HCT116 (cell line): Measurements from ENCODE around the gene AUP1. TPM values are rescaled to one million over a fixed set of nuclear protein-coding genes. Genes with fewer than 3 reads are reported as not detected.

Experiments used
- ATAC-seq: fragments of 200-7000 bp; cut with Tn5 transposase; 2 replicates; pipeline ENCODE4 v1.9.1; 2020; ENCODE audit warnings: mild to moderate bottlenecking, moderate library complexity
- BruUV-seq: library from RNA; stranded (reverse); fragments of 400-500 nt; replicated peaks from 2 replicates; lab custom pipeline; 2021; lab: Mats Ljungman, UMichigan
- CTCF ChIA-PET: fragments of 300-600 bp; sonication (Branson Sonifier 250); formaldehyde crosslinking; loops from one replicate; lab custom pipeline; 2021; ENCODE audit warnings: antibody characterized with exemption; lab: Charles Lee
- POLR2A ChIA-PET: fragments of 300-600, 350-600 bp; sonication (Branson Sonifier 250); formaldehyde crosslinking; loops from one replicate; lab custom pipeline; 2021; ENCODE audit warnings: antibody characterized with exemption; lab: Charles Lee
- RAD21 ChIA-PET, 2 experiments: fragments of 300-600 bp; sonication (Branson Sonifier 250); formaldehyde crosslinking; loops; one replicate each; lab custom pipeline; 2023; ENCODE audit warnings: low total read pairs in 2 of 2; ENCODE audit not compliant: uncharacterized antibody in 2 of 2, unreplicated experiment in 2 of 2, low non-redundant PET in 1 of 2; lab: Charles Lee
- DNase-seq: peaks from one replicate; pipeline ENCODE4 v3.0.0-alpha.2; 2010; ENCODE audit warnings: low read depth, low spot score
- H2AFZ ChIP-seq: fragments of 200-600 bp; shearing (Covaris generic), sonication (generic); 2 replicates; pipeline ENCODE4 v1.6.1; 2017; ENCODE audit warnings: low read depth, mixed run types, mixed read lengths, antibody characterized with exemption, low read length; ENCODE audit not compliant: poor library complexity, severe bottlenecking
- H3K27ac ChIP-seq: 2 replicates; pipeline ENCODE4 v1.5.1; 2012; ENCODE audit warnings: low read depth, low read length
- H3K27me3 ChIP-seq: fragments of 200-600 bp; sonication (generic); 2 replicates; pipeline ENCODE4 v1.6.1; 2016; ENCODE audit warnings: mixed run types, low read length, mixed read lengths; ENCODE audit not compliant: insufficient read depth
- H3K36me3 ChIP-seq, 2 experiments: fragments of 200-500 bp in 1 of 2; fragments of 200-600 bp in 1 of 2; sonication (Bioruptor generic) in 1 of 2; sonication (generic) in 1 of 2; 2 replicates each; pipeline versions ENCODE4 v1.5.1 to v1.6.1; 2014 to 2016; ENCODE audit warnings: low read length in 2 of 2, inconsistent platforms in 1 of 2, mixed read lengths in 1 of 2, mixed run types in 1 of 2; ENCODE audit not compliant: insufficient read depth in 2 of 2, control insufficient read depth in 1 of 2
- H3K4me1 ChIP-seq, 2 experiments: fragments of 200-600 bp in 1 of 2; sonication (generic) in 1 of 2; 2 replicates each; pipeline versions ENCODE4 v1.5.1 to v1.6.1; 2012 to 2017; ENCODE audit warnings: low read length in 2 of 2, inconsistent platforms in 1 of 2, mild to moderate bottlenecking in 1 of 2, mixed read lengths in 1 of 2, mixed run types in 1 of 2, moderate library complexity in 1 of 2; ENCODE audit not compliant: insufficient read depth in 2 of 2, control insufficient read depth in 1 of 2
- H3K4me2 ChIP-seq: fragments of 200-600 bp; sonication (generic); 2 replicates; pipeline ENCODE4 v1.6.1; 2017; ENCODE audit warnings: mixed run types, low read length, mixed read lengths
- H3K4me3 ChIP-seq, 2 experiments: fragments of 200-600 bp in 1 of 2; sonication (generic) in 1 of 2; replicated peaks in 1 of 2; 2 replicates each; pipeline ENCODE4 v1.5.1; 2011 to 2016; ENCODE audit warnings: low read length in 2 of 2, control low read depth in 1 of 2, low read depth in 1 of 2, mild to moderate bottlenecking in 1 of 2, mixed read lengths in 1 of 2, mixed run types in 1 of 2
- H3K79me2 ChIP-seq: fragments of 200-600 bp; sonication (generic); 2 replicates; pipeline ENCODE4 v1.6.1; 2017; ENCODE audit warnings: mild to moderate bottlenecking, mixed run types, low read length, moderate library complexity, mixed read lengths; ENCODE audit not compliant: insufficient read depth
- H3K9ac ChIP-seq: fragments of 200-600 bp; sonication (generic); 2 replicates; pipeline ENCODE4 v1.6.1; 2016; ENCODE audit warnings: low read length, mixed read lengths
- H3K9me2 ChIP-seq: fragments of 200-600 bp; sonication (generic), shearing (Covaris generic); 2 replicates; pipeline ENCODE4 v1.6.1; 2017; ENCODE audit warnings: mixed run types, mild to moderate bottlenecking, moderate library complexity; ENCODE audit not compliant: insufficient read depth
- H3K9me3 ChIP-seq, 2 experiments: fragments of 200-500 bp in 1 of 2; fragments of 200-600 bp in 1 of 2; sonication (Bioruptor generic) in 1 of 2; sonication (generic) in 1 of 2; 2 replicates each; pipeline ENCODE4 v1.6.1; 2014 to 2017; ENCODE audit warnings: low read length in 2 of 2, mixed read lengths in 2 of 2, inconsistent platforms in 1 of 2, low read depth in 1 of 2, mild to moderate bottlenecking in 1 of 2, mixed run types in 1 of 2, moderate library complexity in 1 of 2; ENCODE audit not compliant: control insufficient read depth in 1 of 2, insufficient read depth in 1 of 2
- H4K20me1 ChIP-seq: fragments of 200-600 bp; sonication (generic), shearing (Covaris generic); 2 replicates; pipeline ENCODE4 v1.6.1; 2017; ENCODE audit warnings: mixed run types, mild to moderate bottlenecking, moderate library complexity; ENCODE audit not compliant: insufficient read depth
- ELF1 ChIP-seq: IDR thresholded peaks from 2 replicates; pipeline ENCODE4 v1.6.1; 2012; ENCODE audit warnings: low read depth, borderline replicate concordance
- EZH2 ChIP-seq: fragments of 200-600 bp; sonication (generic); IDR thresholded peaks from 2 replicates; pipeline ENCODE4 v1.6.1; 2017; ENCODE audit warnings: antibody characterized with exemption, mixed run types
- POLR2A ChIP-seq: IDR thresholded peaks from 2 replicates; pipeline ENCODE4 v1.7.0; 2011; ENCODE audit warnings: borderline replicate concordance; ENCODE audit not compliant: insufficient read depth, insufficient read length; ENCODE audit errors: extremely low read depth
- POLR2AphosphoS5 ChIP-seq: IDR thresholded peaks from 2 replicates; pipeline ENCODE4 v1.6.1; 2011; ENCODE audit warnings: mild to moderate bottlenecking, low read depth, low read length, moderate library complexity
- SIN3A ChIP-seq: IDR thresholded peaks from 2 replicates; pipeline ENCODE4 v1.6.1; 2012; ENCODE audit warnings: low read depth
- SRF ChIP-seq: IDR thresholded peaks from 2 replicates; pipeline ENCODE4 v1.6.1; 2012; ENCODE audit warnings: low read depth
- YY1 ChIP-seq: IDR thresholded peaks from 2 replicates; pipeline ENCODE4 v1.6.1; 2011; ENCODE audit warnings: low read length, low read depth, moderate library complexity, mild to moderate bottlenecking; ENCODE audit not compliant: insufficient replicate concordance; ENCODE audit errors: extremely low read depth
- ZNF274 ChIP-seq: fragments of 200-500 bp; sonication (Bioruptor generic); IDR thresholded peaks from 2 replicates; pipeline ENCODE4 v1.6.1; 2014; ENCODE audit warnings: mild to moderate bottlenecking, low read depth, low read length, inconsistent platforms
- intact Hi-C: fragments of 100-400 bp; cut with micrococcal nuclease; formaldehyde crosslinking; loops from 2 replicates; pipeline ENCODE4 v1.10.0; 2022
- total RNA-seq: library from RNA; stranded (reverse); gene quantifications from one replicate; pipeline ENCODE4 v1.2.1, GENCODE V29; 2021; ENCODE audit not compliant: unreplicated experiment
- TF ChIP-seq, protein P1 (sequence below): IDR thresholded peaks from 2 replicates; pipeline ENCODE4 v1.6.1; 2012

The AUP1 gene
- total RNA-seq, 1 experiment from 2014 or later, result 116 TPM

DNA sequence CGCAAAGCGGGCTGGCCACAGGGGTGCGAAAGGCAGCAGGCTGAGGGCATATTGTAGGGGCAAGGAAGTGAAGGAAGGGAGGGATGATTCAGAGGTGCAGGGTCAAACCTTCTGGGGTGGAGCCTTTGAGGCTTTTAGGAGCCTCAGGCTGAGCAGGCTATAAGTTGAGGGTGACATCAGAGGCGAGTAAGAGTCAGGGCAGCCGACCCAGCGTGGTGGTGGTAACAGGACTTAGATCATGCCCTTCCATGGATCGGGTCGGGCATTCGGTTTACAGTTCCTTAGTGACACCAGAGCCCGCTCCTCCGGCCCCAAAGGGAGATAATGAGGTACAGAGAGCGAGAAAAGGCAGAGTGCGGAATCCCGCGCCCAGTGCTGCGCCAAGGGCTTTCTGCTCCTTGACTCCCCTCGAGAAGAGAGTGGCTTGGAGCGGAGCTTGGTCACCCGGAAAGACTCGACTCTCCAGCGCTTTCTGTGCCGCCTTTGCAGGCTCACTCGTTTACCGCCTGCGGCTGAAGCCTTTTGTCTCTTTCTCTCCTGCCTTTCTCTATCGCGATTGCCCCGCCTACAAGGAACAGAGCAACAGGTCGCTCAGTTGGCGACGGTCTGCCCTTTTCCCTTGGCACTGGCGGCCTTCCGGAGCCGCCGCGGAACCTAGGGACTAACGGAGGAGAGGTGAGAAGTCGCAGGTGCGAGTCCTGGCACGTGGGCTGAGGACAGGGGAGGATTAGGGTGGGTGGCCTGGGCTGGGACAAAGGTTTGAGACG, 30.8 kb downstream of the AUP1 start:
- H3K9ac ChIP-seq, result no peak overlapping the region
- H3K9me3 ChIP-seq, result no peaks in the 10 kb centered on the region
- H3K4me1 ChIP-seq, result peaks cover 12 to 29% of the 10 kb centered on the region in 2 experiments
- no peaks in the 10 kb centered on the region for H3K9me2 ChIP-seq
- H4K20me1 ChIP-seq, result no peaks in the 10 kb centered on the region
- H3K4me3 ChIP-seq, result no peak overlapping the region
- no peak for ATAC-seq
- ChIA-PET RAD21 (no interaction called here), POLR2A (no interaction called here), CTCF (no interaction called here)
- H3K27ac ChIP-seq, result no peak overlapping the region
- DNase-seq, result no peak
- no peaks in the 10 kb centered on the region for H3K79me2 ChIP-seq
- BruUV-seq, result no TSS peak
- no peak overlapping the region for H2AFZ ChIP-seq
- no peak overlapping the region for H3K4me2 ChIP-seq
- no peak for TF ChIP-seq EZH2
- no peak for TF ChIP-seq YY1
- no peak for TF ChIP-seq ZNF274
- TF ChIP-seq, protein P1, sequence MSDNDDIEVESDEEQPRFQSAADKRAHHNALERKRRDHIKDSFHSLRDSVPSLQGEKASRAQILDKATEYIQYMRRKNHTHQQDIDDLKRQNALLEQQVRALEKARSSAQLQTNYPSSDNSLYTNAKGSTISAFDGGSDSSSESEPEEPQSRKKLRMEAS, result no peak
- no peak for TF ChIP-seq SRF
- no peak for TF ChIP-seq ELF1
- no peak for TF ChIP-seq SIN3A
- intact Hi-C loops, result no loop called here
- no peaks in the 10 kb centered on the region for H3K27me3 ChIP-seq
- H3K36me3 ChIP-seq, result no peaks in the 10 kb centered on the region

DNA sequence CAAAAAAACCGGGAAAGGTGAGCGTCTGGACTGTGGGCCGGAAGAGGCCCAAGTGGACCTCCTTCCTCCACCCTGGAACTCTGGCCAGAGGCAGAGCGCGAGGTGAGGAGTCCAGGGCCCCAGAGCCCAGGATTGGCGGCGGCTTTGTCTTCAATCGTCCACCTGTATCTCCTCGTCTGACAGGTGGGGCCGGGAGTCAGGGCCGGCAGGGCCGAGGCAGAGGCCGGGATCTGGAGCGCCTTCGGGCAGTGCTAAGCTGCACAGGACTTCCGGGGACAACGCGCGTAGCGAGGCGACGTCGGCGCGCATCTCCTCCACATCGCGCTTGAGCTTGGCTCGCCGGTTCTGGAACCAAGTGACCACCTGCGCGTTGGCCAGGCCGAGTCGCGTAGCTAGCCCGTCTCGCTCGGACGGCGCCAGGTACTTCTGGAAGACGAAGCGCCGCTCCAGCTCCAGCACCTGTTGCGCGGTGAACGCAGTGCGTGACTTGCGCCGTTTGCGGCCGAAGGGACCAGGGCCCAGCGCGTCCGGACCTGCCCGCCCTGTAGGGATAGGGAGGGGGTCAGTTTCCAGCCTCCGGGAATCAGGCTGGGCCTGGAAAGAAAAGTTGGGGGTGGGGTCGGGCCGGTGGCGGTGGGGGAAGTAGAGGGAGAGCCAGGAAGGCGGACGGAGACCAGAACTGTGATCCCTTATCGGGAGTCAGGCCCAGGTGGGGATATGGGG, 31.6 kb downstream of the AUP1 start:
- H3K79me2 ChIP-seq, result no peaks in the 10 kb centered on the region
- H3K9me2 ChIP-seq, result no peaks in the 10 kb centered on the region
- DNase-seq, result no peak
- no peak overlapping the region for H3K4me2 ChIP-seq
- H3K27me3 ChIP-seq, result no peaks in the 10 kb centered on the region
- H4K20me1 ChIP-seq, result no peaks in the 10 kb centered on the region
- no peak overlapping the region for H2AFZ ChIP-seq
- no peaks in the 10 kb centered on the region for H3K9me3 ChIP-seq
- no peak for ATAC-seq
- no peak overlapping the region for H3K9ac ChIP-seq
- H3K4me1 ChIP-seq, result peaks cover 8 to 22% of the 10 kb centered on the region in 2 experiments; a peak in 3 of 4 replicates
- ChIA-PET CTCF (no interaction called here), POLR2A (no interaction called here), RAD21 (no interaction called here)
- intact Hi-C loops, result no loop called here
- TF ChIP-seq POLR2A, result no peak
- TF ChIP-seq POLR2AphosphoS5, result no peak
- no peak for TF ChIP-seq ZNF274
- no peak overlapping the region for H3K27ac ChIP-seq
- no peak overlapping the region for H3K4me3 ChIP-seq
- BruUV-seq, result no TSS peak
- H3K36me3 ChIP-seq, result peaks cover 0 to 2% of the 10 kb centered on the region in 2 experiments; a peak in 1 of 4 replicates
